RWPE1 (cell line): ENCODE results near the gene CCDC178.

Experiments used
- CTCF ChIA-PET: fragments of 350-600 bp; sonication (Branson Sonifier 250); formaldehyde crosslinking; extraction: SDS; loops from one replicate; lab custom pipeline; 2021; lab: Yijun Ruan, JAX
- POLR2A ChIA-PET: fragments of 400-600 bp; formaldehyde crosslinking; extraction: SDS; loops from one replicate; lab custom pipeline; 2020; ENCODE audit warnings: antibody characterized with exemption; ENCODE audit not compliant: low non-redundant PET; lab: Yijun Ruan, JAX
- DNase-seq: peaks from one replicate; pipeline ENCODE4 v3.0.0; 2012; ENCODE audit warnings: low spot score
- H3K27ac ChIP-seq: fragments of 450-650 bp; 2 replicates; pipeline ENCODE4 v1.5.1; 2017
- TF ChIP-seq, protein P1 (sequence below): fragments of 450-650 bp; conservative IDR thresholded peaks from 2 replicates; pipeline ENCODE4 v1.5.1; 2017; ENCODE audit warnings: low read depth, mild to moderate bottlenecking

CCDC178 gene

GRCh38 chr18:33114749-33115148 lies 325.8 kb downstream of the CCDC178 start:
- ChIA-PET CTCF (no interaction called here), POLR2A (no interaction called here)
- no peak overlapping the region for H3K27ac ChIP-seq
- TF ChIP-seq, protein P1, sequence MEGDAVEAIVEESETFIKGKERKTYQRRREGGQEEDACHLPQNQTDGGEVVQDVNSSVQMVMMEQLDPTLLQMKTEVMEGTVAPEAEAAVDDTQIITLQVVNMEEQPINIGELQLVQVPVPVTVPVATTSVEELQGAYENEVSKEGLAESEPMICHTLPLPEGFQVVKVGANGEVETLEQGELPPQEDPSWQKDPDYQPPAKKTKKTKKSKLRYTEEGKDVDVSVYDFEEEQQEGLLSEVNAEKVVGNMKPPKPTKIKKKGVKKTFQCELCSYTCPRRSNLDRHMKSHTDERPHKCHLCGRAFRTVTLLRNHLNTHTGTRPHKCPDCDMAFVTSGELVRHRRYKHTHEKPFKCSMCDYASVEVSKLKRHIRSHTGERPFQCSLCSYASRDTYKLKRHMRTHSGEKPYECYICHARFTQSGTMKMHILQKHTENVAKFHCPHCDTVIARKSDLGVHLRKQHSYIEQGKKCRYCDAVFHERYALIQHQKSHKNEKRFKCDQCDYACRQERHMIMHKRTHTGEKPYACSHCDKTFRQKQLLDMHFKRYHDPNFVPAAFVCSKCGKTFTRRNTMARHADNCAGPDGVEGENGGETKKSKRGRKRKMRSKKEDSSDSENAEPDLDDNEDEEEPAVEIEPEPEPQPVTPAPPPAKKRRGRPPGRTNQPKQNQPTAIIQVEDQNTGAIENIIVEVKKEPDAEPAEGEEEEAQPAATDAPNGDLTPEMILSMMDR: no peak
- DNase-seq: no peak

DNA sequence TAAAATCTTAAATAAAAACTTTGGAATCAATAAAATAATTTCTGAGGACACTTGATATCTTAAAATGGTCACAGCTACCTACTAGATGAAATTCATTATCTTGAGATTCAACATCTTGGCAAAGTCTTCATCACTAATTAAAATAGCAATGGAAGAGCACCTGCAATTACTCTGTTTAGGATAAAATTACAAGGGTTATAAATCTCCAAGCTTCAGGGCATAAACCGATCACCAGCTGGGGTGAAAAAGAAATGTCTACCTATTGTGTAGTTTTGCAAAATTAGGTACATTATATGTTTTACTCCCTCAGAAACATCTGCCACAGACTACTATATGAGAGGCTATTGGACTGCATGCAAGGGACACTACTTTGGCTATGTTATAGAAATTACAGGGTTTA lies 327.1 kb downstream of the CCDC178 start:
- H3K27ac ChIP-seq: no peak overlapping the region
- POLR2A ChIA-PET: no interaction called here
- TF ChIP-seq, protein P1: no peak
- DNase-seq: no peak
- CTCF ChIA-PET: no interaction called here

DNA sequence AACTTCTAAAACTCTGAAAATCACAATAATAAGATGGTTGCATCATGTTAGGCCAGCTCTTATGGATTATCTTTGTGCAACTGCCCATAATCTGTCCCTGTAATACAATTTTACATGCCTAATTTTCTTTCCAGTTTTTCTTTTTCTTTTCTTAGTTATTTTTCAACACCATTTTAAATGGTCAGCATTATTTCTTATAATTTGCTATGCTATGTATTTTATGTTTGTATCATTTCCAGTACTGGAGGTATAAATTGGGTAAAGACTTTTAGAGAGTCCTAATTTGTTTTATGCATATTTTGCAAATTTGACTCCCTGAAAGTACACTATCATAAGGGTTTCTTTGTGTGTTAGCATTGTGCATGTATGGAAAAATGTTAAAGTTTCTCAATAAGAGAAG lies 333.0 kb downstream of the CCDC178 start:
- TF ChIP-seq, protein P1: no peak
- CTCF ChIA-PET: no interaction called here
- POLR2A ChIA-PET: no interaction called here
- H3K27ac ChIP-seq: no peak overlapping the region
- DNase-seq: no peak

DNA sequence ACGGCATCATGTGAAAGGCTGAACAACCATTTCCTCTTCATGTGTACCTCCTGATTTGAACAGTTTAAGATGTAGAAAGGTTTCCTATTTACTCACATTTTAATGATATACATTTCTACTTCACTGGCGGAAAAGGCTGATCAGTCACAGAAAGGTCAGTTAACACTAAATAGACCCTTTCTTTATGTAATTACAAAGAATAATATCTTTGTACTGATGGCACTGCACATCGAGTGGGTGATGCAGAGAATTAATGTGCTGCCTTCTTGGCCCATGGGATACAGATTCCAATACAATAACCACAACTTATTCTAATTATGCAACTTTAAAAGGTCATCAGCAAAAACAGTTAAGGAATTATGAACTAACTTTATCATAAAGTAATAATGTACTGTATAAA lies 339.2 kb downstream of the CCDC178 start:
- TF ChIP-seq, protein P1: no peak
- H3K27ac ChIP-seq: no peak overlapping the region
- CTCF ChIA-PET: no interaction called here
- POLR2A ChIA-PET: no interaction called here
- no peak for DNase-seq

DNA sequence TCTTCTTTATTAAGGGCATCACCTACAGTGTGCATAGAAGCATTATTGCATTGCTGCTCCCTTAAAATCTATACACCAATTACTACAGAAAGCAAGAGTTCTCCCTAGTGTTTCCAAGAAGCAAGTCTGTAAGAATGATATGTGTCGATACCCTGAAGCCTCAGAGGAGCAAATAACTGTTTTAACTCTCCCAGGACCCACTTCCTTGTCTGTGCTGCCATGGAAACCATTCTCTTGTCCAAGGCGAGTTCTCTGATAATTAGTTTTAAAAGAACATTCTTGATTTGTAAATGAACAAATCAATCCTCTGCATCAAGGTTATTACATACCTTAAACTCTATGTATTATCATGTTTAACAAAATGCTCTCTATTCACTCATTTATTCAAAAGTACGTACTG lies 340.9 kb downstream of the CCDC178 start:
- POLR2A ChIA-PET: no interaction called here
- CTCF ChIA-PET: no interaction called here
- TF ChIP-seq, protein P1: no peak
- no peak for DNase-seq
- H3K27ac ChIP-seq: no peak overlapping the region

DNA sequence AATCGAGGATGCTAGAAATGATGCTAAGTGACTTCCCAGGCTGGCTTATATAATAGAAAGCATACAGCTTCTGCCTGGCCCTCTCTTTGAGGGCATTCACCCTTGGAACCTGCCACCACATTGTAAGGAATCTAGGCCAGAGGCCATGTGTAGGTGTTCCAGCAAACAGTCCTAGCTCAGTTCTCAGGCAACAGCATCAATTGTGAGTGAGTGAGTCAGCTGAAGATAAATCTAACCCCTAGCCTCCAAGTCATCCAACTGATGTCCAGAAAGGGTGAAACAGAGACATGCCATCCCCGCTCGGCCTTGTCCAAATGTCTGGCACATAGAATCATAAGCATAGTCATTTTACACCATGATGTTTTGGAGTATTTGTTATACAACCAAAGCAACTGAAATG lies 343.4 kb downstream of the CCDC178 start:
- CTCF ChIA-PET: no interaction called here
- DNase-seq: no peak
- TF ChIP-seq, protein P1: no peak
- no peak overlapping the region for H3K27ac ChIP-seq
- POLR2A ChIA-PET: no interaction called here

DNA sequence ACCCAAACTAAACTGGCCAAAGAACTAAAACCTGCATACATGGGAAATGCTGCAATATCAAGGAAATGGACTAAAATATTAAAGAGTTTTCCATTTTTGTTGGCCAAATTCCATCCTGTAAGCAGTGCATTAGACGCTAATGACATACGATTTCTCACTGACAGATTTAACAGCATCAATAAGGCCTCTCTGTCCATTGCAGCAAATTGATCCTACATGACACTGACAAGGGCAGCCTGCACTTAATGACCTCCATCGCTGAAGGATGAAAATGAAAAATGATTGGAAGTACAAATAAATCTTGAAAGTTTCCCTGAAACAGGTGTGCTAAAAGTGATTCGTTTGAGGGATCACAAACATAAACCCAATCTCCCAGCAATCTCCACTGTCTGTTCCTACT lies 350.1 kb downstream of the CCDC178 start:
- ChIA-PET CTCF (no interaction called here), POLR2A (no interaction called here)
- H3K27ac ChIP-seq: no peak overlapping the region
- no peak for DNase-seq
- TF ChIP-seq, protein P1: no peak
